CD4-positive, alpha-beta T cell treated with Interleukin-12 subunit alpha and Interleukin-12 subunit beta, for 1 hour (primary cell): ENCODE measurements around the gene PTPRJ.

ENCODE experiments used
- DNase-seq: peaks from one replicate; pipeline ENCODE4 v3.0.0-alpha.2; 2020

Gene PTPRJ

DNA sequence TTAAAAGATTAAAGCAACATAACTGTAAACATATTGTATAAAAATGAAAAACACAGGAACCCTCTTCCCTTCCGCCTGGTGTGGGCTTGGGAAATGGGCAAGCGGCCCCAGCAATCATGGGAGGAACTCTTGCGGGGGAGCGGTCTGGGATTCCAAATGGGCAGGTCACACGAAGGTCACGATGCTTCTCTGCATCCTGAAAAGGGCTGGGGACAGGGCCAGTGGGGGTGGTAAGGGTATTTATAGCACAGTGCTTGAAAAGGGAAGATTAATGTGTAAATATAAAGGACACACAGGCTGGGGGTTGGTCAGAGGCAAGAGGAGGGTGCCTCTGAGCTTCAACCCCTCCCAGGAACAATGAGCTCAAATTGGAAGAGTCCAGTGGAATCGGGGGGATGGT is 189.4 kb downstream of the PTPRJ start:
- no peak for DNase-seq

DNA sequence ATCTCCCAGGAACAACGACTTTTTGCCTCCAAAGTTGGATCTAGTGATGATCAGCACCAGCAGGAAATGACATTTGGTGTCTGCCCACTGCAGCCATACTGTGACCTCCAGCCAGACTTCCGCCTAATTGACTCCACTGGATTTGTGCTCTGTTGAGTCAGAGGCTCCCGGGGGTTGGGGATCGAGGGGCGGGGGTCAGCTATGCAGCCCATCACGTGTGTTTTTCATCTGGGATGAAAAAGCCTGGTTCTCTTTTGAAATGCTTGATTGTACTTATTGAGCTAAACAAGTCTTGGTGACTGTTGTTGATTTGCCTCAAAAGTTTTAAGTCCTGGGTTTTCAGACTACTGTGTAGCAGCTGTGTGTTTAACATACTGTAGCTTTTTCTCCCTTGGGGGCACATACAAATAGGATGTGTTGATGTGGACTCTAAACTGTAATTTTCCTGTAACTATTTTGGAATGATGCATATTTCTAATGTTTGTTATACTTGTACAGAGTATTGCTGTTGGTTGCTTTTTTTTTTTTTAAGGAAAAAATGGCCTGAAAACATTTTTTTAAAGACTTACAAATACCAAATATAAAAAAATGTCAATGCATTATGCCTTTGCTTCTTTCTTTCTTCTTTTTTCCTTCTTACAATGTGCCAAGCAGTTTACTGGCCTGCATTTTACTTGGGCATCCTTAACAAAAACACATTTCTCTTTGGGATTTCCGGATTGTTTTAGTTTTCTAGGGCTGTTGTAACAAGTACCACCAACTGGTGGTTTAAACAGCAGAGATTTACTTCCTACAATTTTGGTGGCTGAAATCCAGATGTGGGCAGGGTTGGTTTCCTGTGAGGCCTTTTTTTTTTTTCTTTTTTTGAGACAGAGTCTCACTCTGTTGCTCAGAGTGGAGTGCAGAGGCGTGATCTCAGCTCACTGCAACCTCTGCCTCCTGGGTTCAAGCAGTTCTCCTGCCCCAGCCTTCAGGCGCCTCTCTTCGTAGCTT is 190.2 kb downstream of the PTPRJ start:
- no peak for DNase-seq

DNA sequence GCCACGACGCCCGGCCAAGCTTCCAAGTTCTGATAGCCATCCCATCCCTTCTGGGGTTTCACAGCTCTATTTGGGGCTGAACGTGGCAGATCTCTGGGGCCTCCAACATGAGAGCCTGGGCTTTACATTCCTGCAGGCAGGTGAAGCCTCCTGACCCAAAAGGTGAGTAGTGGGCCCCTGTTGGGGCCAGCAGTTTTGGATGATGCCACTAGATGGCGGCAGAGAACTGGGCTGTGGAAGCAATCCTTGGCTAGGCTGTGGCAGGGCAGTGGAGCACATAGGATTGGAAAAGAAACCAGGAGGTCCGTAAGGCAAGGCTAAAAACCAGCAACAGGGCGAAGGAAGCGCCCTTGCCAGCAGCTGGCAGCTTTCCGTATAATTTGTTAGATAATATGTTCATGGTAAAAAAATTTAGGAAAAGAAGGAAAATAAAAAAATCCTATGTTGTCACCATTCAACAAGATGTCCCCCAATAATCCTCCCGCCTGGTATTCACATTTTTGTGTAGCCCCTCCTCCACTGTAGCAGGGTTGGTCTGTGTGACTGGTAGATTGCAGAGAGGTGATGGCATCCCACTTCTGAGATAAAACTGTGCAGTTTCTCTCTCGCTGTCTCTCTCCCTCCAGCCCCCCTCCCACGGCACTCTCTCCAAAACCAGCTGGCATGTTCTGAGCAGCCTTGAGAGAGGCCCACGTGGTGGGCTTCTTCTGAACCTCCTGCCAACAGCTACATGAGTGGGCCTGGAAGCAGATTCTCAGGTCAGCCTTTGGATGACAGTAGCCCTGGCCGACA is 192.7 kb downstream of the PTPRJ start:
- DNase-seq, result peak; percentile 63

DNA sequence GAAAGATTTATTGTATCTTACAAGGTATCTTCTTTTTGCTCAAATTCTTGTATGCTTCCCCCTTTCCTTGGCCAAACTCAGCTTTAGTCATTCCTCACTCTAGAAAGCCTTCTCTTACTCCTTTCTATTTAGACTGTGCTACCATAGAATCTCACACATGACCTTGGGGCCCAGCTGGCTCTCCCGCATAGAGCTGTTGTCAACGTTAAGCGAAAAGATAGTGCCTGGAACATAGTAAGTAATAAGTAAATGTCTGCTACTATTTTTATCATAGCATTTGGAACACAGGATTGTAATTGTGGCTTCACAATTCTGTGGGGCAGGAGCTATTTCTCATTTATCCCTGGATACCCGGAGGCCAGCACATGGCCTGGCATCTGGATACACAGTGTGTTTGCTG is 197.3 kb downstream of the PTPRJ start:
- DNase-seq, result no peak

- no peak for DNase-seq
Measured at GRCh38 chr11:48180627-48181026, 200.3 kb downstream of the PTPRJ start.

DNA sequence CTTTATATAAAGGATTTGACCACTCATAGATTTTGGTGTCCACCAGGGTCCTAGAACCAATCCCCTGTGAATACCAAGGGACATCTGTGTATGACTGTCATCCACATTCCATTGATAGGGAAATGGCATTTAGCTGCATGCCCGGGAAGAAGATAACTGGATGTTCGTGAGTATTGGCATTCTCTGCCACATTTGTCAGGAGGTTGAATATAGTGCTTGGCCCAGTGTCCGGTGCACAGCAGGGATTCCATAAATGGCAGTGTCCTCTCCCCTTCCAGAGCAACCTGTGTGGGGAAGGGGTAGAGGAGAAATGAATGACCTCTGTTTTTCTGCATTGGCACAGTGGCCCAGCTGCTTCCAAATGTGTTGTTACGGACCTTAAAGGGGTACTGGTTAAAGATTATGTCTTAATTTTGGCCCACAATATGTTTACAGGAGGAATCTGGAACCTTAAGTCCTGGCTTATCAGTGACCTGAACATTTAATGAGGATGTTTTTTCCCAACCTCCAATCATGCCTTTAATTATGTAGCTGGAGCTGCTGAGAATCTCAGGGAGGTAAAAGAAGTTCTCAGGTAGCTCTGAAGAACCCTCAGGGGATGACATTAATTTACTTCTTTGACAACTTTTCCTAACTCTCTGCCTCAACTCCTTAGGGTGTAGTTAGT is 202.6 kb downstream of the PTPRJ start:
- no peak for DNase-seq

GRCh38 chr11:48184452-48184851 is 204.1 kb downstream of the PTPRJ start:
- DNase-seq, result no peak

DNA sequence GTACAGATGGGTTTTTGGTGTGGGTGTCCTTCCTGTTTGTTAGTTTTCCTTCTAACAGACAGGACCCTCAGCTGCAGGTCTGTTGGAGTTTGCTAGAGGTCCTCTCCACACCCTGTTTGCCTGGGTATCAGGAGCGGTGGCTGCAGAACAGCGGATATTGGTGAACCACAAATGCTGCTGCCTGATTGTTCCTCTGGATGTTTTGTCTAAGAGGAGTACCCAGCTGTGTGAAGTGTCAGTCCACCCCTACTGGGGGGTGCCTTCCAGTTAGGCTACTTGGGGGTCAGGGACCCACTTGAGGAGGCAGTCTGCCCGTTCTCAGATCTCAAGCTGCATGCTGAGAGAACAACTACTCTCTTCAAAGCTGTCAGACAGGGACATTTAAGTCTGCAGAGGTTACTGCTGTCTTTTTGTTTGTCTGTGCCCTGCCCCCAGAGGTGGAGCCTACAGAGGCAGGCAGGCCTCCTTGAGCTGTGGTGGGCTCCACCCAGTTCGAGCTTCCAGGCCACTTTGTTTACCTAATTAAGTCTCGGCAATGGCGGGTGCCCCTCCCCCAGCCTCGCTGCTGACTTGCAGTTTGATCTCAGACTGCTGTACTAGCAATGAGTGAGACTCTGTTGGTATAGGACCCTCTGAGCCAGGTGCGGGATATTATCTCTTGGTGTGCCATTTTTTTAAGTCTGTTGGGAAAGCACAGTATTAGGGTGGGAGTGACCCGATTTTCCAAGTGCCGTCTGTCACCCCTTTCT is 210.7 kb downstream of the PTPRJ start:
- peak; percentile 24 for DNase-seq

GRCh38 chr11:48193876-48194275 is 213.5 kb downstream of the PTPRJ start:
- no peak for DNase-seq

GRCh38 chr11:48207881-48208280 is 227.5 kb downstream of the PTPRJ start:
- DNase-seq, result no peak

DNA sequence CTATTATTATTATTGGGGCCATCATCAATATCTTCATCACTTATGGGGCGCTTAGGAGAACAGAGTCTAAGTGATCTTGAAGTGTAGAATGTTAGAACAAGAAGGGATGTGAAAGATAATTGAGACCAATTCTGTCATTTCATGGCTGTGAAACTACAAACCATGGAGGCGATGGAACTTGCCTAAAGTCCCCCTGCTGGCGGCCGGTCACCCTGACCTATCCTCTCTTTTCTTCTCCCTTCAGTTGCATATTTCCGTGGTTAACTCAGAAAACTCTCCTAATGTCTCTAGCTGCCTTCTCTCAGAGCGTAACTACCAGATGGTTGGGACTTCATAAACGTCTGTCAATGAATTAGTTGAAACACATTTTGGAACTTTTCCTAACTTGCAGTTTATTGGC is 229.7 kb downstream of the PTPRJ start:
- no peak for DNase-seq

- no peak for DNase-seq
Measured at GRCh38 chr11:48216510-48216909, 236.2 kb downstream of the PTPRJ start, which contains the start of gene OR4B1. TSS of gene OR4B1 (plus strand) at chr11:48216810. CDS start at chr11:48216810, 0 bp downstream.
